ENCODE measurements around the gene HAS3.
"Not testable (repeated sequence)": the region's sequence is repeated elsewhere in the genome, so short reads cannot be mapped to it uniquely, and the experiment has no call there.

HAS3 gene

DNA sequence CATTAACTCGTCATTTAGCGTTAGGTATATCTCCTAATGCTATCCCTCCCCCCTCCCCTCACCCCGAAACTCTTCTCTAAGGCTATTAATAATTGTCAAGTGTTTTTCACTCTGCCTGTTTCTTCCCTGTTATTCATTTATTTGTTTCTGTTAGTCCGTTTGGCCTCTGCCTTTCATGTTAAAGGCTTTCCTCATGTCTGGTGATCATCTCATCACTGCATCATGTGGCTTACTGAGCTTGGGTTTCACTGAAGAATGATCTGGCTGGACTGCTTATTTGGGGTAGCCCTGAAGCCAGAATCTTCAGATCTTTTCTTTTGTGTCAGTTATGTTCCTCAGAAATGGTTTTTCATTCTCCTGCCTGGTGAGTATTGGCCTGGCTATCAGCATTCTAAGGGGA, 36.5 kb downstream of the HAS3 start:
- no peak for DNase-seq
- Histone ChIP-seq H3K79me2 (ENCODE audit: insufficient read depth, low read length) (peaks cover 44% of the 10 kb centered on the region), H3K9me3 (ENCODE audit: insufficient read depth, low read length, severe bottlenecking) (no peaks in the 10 kb centered on the region), H4K20me1 (ENCODE audit: insufficient read depth, low read length) (peaks cover 10% of the 10 kb centered on the region; the same call in 1 of the 2 replicates), H3K9ac (ENCODE audit: low read depth, low read length) (no peak overlapping the region), H3K27me3 (ENCODE audit: insufficient read depth, low read length, poor library complexity) (no peaks in the 10 kb centered on the region), H2AFZ (ENCODE audit: low read depth, low read length) (no peak overlapping the region), H3K4me3 (ENCODE audit: low read depth in 1 of 2, low read length in 2 of 2) (no peak overlapping the region), H3K27ac (ENCODE audit: low read length) (no peak overlapping the region), H3K4me1 (ENCODE audit: insufficient read depth, low read length) (no peaks in the 10 kb centered on the region), H3K4me2 (ENCODE audit: insufficient read depth, low read length) (no peak overlapping the region), H3K36me3 (ENCODE audit: insufficient read depth, low read length) (peaks cover 86% of the 10 kb centered on the region)
- ATAC-seq (ENCODE audit: insufficient read depth, low read depth): no peak
- TF ChIP-seq CTCF (IDR thresholded peaks at IDR 0.05; ENCODE audit: borderline replicate concordance, extremely low read depth, low read length, poor library complexity, severe bottlenecking): no peak
- no peak for TF ChIP-seq EZH2 (IDR thresholded peaks at IDR 0.05; ENCODE audit: borderline replicate concordance, low read depth, low read length, severe bottlenecking)

GRCh38 chr16:69143116-69143515, 37.7 kb downstream of the HAS3 start:
- Histone ChIP-seq H3K27ac (ENCODE audit: low read length) (no peak overlapping the region), H3K9ac (ENCODE audit: low read depth, low read length) (no peak overlapping the region), H3K4me2 (ENCODE audit: insufficient read depth, low read length) (no peak overlapping the region), H3K36me3 (ENCODE audit: insufficient read depth, low read length) (peaks cover 82% of the 10 kb centered on the region), H2AFZ (ENCODE audit: low read depth, low read length) (no peak overlapping the region), H3K79me2 (ENCODE audit: insufficient read depth, low read length) (peaks cover 32% of the 10 kb centered on the region; the same call in 1 of the 2 replicates), H3K4me1 (ENCODE audit: insufficient read depth, low read length) (no peaks in the 10 kb centered on the region), H4K20me1 (ENCODE audit: insufficient read depth, low read length) (peaks cover 10% of the 10 kb centered on the region; the same call in 1 of the 2 replicates), H3K27me3 (ENCODE audit: insufficient read depth, low read length, poor library complexity) (no peaks in the 10 kb centered on the region), H3K9me3 (ENCODE audit: insufficient read depth, low read length, severe bottlenecking) (no peaks in the 10 kb centered on the region), H3K4me3 (ENCODE audit: low read depth in 1 of 2, low read length in 2 of 2) (no peak overlapping the region)
- DNase-seq: no peak
- TF ChIP-seq CTCF (IDR thresholded peaks at IDR 0.05; ENCODE audit: borderline replicate concordance, extremely low read depth, low read length, poor library complexity, severe bottlenecking): no peak
- TF ChIP-seq EZH2 (IDR thresholded peaks at IDR 0.05; ENCODE audit: borderline replicate concordance, low read depth, low read length, severe bottlenecking): no peak
- peak; percentile 56; the same call in 2 of the 3 replicates for ATAC-seq (ENCODE audit: insufficient read depth, low read depth)

DNA sequence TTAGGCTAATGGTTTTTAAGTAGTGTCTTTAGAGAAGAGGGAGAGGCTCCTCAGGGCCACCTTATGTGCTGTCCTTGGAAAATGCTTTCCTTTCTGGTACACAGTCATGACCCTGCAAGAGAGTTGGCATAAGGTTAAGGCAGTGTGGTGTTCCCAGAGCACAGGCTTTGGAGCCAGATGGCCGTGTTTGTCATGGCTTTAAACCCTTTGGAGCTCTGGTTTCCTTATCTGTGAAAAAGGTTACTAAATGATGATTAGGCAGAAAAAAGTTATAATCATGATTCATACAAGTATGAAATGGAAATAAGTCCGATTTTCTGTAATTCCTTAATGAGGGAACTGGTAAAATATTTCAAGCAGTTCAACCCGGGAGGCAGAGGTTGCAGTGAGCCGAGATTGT, 40.2 kb downstream of the HAS3 start:
- Histone ChIP-seq H3K4me2 (ENCODE audit: insufficient read depth, low read length) (no peak overlapping the region), H2AFZ (ENCODE audit: low read depth, low read length) (no peak overlapping the region), H3K4me3 (ENCODE audit: low read depth in 1 of 2, low read length in 2 of 2) (no peak overlapping the region), H3K27me3 (ENCODE audit: insufficient read depth, low read length, poor library complexity) (no peaks in the 10 kb centered on the region), H3K9me3 (ENCODE audit: insufficient read depth, low read length, severe bottlenecking) (no peaks in the 10 kb centered on the region), H3K27ac (ENCODE audit: low read length) (no peak overlapping the region), H4K20me1 (ENCODE audit: insufficient read depth, low read length) (peaks cover 9% of the 10 kb centered on the region; the same call in 1 of the 2 replicates), H3K9ac (ENCODE audit: low read depth, low read length) (no peak overlapping the region), H3K36me3 (ENCODE audit: insufficient read depth, low read length) (peaks cover 81% of the 10 kb centered on the region), H3K79me2 (ENCODE audit: insufficient read depth, low read length) (peaks cover 24% of the 10 kb centered on the region; the same call in 1 of the 2 replicates), H3K4me1 (ENCODE audit: insufficient read depth, low read length) (no peaks in the 10 kb centered on the region)
- ATAC-seq (ENCODE audit: insufficient read depth, low read depth): no peak
- TF ChIP-seq EZH2 (IDR thresholded peaks at IDR 0.05; ENCODE audit: borderline replicate concordance, low read depth, low read length, severe bottlenecking) (no peak), CTCF (IDR thresholded peaks at IDR 0.05; ENCODE audit: borderline replicate concordance, extremely low read depth, low read length, poor library complexity, severe bottlenecking) (no peak)
- DNase-seq: no peak

DNA sequence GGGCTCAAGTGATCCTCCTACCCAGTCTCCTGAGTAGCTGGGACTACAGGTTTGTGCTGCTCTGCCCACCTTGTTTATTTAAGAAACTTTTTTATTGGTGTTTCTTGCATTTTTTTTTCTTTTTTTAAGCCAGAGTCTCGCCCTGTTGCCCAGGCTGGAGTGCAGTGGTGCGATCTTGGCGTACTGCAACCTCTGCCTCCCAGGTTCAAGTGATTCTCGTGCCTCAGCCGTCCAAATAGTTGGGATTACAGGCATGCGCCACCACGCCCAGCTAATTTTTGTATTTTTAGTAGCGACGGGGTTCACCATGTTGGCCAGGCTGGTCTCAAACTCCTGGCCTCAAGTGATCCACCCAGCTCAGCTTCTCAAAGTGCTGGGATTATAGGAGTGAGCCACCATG, 44.2 kb downstream of the HAS3 start:
- H3K4me1 ChIP-seq (ENCODE audit: insufficient read depth, low read length); H4K20me1 ChIP-seq (ENCODE audit: insufficient read depth, low read length); H3K27ac ChIP-seq (ENCODE audit: low read length); DNase-seq; H3K4me3 ChIP-seq (ENCODE audit: low read depth in 1 of 2, low read length in 2 of 2); ATAC-seq (ENCODE audit: insufficient read depth, low read depth); H3K4me2 ChIP-seq (ENCODE audit: insufficient read depth, low read length); H3K9me3 ChIP-seq (ENCODE audit: insufficient read depth, low read length, severe bottlenecking); H3K79me2 ChIP-seq (ENCODE audit: insufficient read depth, low read length); H2AFZ ChIP-seq (ENCODE audit: low read depth, low read length); H3K9ac ChIP-seq (ENCODE audit: low read depth, low read length); H3K27me3 ChIP-seq (ENCODE audit: insufficient read depth, low read length, poor library complexity): not testable (repeated sequence)
- H3K36me3 ChIP-seq (ENCODE audit: insufficient read depth, low read length): peaks cover 84% of the 10 kb centered on the region

All from DND-41 (cell line).